ENCODE data around the gene AKT1. TPM values are rescaled to one million over a fixed set of nuclear protein-coding genes. Genes with fewer than 3 reads are reported as not detected.
A peak's percentile ranks its signal among the peaks of the same experiment; 100 is the strongest.
"Not testable (repeated sequence)": the region's sequence is repeated elsewhere in the genome, so short reads cannot be mapped to it uniquely, and the experiment has no call there.

Gene AKT1
- total RNA-seq = 142 TPM
- long read RNA-seq, transcript AKT1-201 (15 exons, 2,866 nt) = minor isoform, 21 of 856 reads
- long read RNA-seq, transcript AKT1-220 (15 exons, 2,742 nt) = minor isoform, 58 of 856 reads
- long read RNA-seq, transcript AKT1-205 (6 exons, 2,830 nt) = minor isoform, 6 of 856 reads
- long read RNA-seq, transcript AKT1-203 (14 exons, 2,710 nt) = major isoform, 640 of 856 reads
- long read RNA-seq, partial matches to known transcripts = 36 of 856 reads
- long read RNA-seq, other reads (novel, unspliced or antisense) = 86 of 856 reads

DNA sequence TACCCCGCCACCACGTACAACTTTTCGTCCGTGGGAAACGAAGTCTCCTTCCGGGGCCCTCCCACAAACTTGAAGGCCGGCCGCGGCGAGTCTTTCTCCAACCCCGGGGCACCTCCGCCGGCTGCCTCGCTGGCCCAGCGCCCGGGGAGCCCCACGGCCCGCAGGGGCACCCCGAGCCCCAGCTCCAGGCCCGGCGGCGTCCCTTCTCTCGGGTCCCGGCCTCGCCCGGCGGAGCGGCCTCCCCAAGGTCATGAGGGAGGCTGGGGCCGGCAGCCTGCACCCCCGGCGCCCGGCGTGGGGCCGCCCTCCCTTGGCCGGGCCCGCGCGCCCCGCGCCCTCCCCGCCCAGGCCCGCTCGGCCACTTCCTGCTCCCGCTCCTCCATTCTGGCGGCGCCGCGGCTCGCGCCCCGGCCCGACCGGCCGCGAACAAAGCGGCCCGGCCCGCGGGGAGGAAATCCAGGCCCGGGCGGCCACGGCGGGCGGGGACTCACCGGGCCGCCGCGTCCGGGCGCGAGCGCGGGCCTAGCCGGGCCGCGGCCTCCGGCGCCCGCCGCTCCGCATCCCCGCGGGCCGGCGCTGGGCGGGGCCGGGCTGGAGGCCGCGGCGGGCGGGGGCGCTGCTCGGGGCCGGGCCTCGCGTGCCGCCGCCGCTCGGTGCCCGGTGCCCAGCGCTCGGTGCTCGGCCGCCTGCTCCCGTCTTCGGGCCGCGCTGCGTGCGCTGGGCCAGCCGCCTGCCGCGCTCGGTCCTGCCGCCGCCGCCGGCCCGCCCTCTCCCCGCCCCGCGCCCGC, at the start of gene AKT1:
TSS of gene AKT1 (minus strand) at position 756 of the 788 bp plus-strand sequence. CDS start 3,105 bp downstream, outside the sequence.
- DNase-seq (peak; percentile 65), ATAC-seq (no peak)
- intact Hi-C loops (cut with micrococcal nuclease) = no loop called here

- ATAC-seq = no peak
- intact Hi-C loops (cut with micrococcal nuclease) = no loop called here
- DNase-seq = no peak
These were observed 49.6 kb upstream of the AKT1 start for GRCh38 chr14:104845033-104845666.

GRCh38 chr14:104844306-104845032, 48.9 kb upstream of the AKT1 start:
- DNase-seq (no peak), ATAC-seq (peak; percentile 29)
- intact Hi-C loops (cut with micrococcal nuclease) = no loop called here

- ATAC-seq (peak; percentile 62), DNase-seq (no peak)
- intact Hi-C loops (cut with micrococcal nuclease) = no loop called here
These were observed 48.1 kb upstream of the AKT1 start for GRCh38 chr14:104843442-104844305.

GRCh38 chr14:104843006-104843405, 47.5 kb upstream of the AKT1 start:
- DNase-seq = no peak
- intact Hi-C loops (cut with micrococcal nuclease) = no loop called here

DNA sequence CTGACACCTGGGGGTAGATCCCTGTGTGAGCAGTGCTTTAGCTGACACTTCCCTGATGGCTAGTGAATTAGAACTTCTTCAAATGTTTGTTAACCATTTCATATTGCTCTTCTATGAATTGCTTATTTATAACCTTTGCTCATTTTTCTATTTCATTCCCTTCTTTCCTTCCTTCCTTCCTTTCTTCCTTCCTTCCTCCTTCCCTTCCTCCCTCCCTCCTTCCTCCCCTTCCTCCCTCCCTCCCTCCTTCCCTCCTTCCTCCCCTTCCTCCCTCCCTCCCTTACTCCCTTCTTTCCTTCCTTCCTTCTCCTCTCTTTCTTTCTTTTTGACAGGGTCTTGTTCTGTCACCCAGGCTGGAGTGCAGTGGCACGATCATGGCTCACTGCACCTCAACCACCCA, 46.2 kb upstream of the AKT1 start:
- intact Hi-C loops (cut with micrococcal nuclease) = no loop called here
- DNase-seq (no peak), ATAC-seq (no peak)

More at GRCh38 chr14:104843006-104843405, 47.5 kb upstream of the AKT1 start:
- no peak for ATAC-seq

GRCh38 chr14:104836171-104836935, 40.8 kb upstream of the AKT1 start:
- ATAC-seq; DNase-seq; intact Hi-C loops (cut with micrococcal nuclease): not testable (repeated sequence)

DNA sequence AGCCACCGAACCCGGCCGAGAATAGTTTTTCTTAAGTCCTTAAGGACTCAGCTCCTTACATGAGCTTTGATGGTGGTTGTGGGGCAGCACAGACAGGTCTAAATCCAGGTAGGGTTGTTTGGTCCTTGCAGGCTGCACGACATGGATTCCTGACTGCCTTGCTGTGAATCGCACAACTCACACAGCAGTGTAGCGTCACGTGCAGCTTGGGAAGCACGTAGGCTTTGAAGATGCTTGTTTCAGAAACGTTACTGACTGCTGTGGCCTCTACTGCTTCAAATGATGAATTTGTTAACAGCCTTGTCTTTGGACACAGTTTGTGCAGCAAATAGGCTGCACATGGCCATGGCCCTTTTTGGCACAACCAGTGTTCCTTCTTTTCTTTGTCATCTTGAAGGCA, 35.2 kb upstream of the AKT1 start:
- DNase-seq (no peak), ATAC-seq (no peak)
- intact Hi-C loops (cut with micrococcal nuclease) = no loop called here

DNA sequence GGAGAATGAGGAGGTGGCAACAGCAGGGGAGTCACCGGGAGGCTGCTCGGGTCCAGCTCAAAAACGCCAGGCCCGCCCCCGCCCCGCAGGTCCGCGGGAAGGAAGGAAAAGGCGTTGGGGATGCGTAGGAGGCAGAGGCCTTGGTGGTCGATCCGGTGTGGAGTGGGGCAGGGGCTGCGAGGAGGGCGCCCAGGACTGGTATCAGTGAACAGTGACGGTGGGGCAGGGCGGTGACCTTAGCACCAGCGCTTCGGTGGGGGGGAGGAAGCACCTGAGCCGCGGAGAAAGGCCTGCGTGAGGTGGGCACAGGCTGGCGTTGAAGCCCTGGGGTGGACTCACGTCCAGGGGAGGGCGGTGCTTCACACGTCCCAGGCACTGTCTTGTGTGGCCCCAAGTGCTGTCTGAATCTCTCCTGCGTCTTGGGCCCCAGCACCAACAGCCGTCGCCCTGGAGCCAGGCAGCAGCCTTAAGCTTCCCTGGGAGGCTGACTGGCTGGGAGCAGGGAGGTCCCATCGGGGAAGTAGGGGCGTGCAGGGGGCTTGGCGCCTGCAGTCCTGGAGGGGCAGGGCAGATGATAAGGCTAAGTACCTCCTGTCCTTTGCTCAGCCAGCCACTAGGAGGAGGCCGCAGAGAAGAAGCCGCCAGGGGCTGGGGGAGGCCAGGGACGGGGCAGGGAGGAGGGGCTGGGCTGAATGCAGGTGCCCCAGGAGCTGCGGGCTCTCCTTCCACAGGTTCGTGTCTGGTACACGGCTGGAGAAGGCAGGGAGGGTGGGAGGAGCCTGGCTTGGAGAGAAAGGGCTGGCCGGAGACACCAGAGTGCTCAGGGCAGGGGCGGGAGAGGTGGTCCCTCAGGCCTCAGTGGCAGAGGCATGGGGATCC, 31.9 kb upstream of the AKT1 start:
- peak; percentile 40 for ATAC-seq
- intact Hi-C loops (cut with micrococcal nuclease) = loop anchor here (10.0 kb wide), 1 partner anchor 63 kb away; no protein-coding TSS in a partner anchor
- peak; percentile 51 for DNase-seq

DNA sequence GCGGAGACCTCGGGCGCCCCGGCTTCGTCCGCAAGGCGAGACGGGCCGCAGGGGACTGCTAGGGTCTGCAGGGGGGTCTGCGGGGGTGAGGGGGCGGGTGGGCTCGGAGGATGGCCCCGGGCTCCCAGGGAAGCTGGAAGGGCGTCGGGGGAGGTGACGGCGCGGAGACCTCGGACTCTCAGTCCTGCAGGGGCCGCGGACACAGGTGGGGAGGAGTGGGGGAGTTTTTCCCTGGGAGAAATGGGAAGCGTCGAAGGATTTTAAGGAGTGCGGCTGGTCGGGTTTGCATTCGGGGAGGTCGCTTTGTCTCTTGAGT, 31.3 kb upstream of the AKT1 start:
- intact Hi-C loops (cut with micrococcal nuclease) = loop anchor here (10.0 kb wide), 1 partner anchor 62 kb away; no protein-coding TSS in a partner anchor
- ATAC-seq (no peak), DNase-seq (no peak)

- ATAC-seq (peak; percentile 92), DNase-seq (peak; percentile 96)
- intact Hi-C loops (cut with micrococcal nuclease) = loop anchor here (10.0 kb wide), 1 partner anchor 62 kb away; no protein-coding TSS in a partner anchor
These were observed 30.8 kb upstream of the AKT1 start for GRCh38 chr14:104826189-104826860.

- ATAC-seq = no peak
- intact Hi-C loops (cut with micrococcal nuclease) = loop anchor here (10.0 kb wide), 1 partner anchor 60 kb away; no protein-coding TSS in a partner anchor
These were observed 28.9 kb upstream of the AKT1 start for GRCh38 chr14:104824353-104824997.

DNA sequence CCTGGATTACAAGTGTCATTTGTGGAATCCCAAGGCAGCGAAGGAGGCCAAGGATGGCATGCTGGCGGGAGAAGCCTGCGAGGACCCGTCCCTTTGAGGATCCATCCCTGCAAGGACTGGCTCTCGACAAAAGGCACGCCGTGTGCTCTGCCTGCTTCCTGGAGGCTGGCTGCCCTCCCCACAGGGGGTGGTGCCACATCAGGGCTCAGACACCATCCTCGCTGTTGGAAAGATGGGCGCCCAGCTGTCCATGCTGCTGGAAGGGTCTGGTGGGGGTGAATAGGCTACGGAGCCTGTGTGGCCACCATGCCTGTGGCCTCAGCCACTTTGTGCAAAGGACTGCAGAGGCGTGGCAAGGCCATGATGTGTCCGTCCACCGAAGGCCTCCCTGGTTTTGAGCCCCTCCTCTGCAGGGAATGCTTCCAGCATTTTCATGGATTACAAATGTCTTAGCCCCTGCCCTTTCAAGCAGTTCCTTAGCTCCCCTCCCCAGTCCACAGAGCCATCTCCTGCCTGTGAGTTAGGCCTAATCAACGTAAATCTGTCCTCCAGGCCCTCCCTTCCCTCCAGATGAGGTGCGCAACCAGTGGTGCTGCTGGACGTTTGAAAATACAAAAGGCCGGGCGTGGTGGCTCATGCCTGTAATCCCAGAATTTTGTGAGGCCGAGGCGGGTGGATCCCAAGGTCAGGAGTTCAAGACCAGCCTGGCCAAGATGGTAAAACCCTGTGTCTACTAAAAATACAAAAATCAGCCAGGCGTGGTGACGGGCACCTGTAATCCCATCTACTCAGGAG, 27.5 kb upstream of the AKT1 start:
- no peak for DNase-seq
- intact Hi-C loops (cut with micrococcal nuclease) = loop anchor here (10.0 kb wide), 1 partner anchor 58 kb away; no protein-coding TSS in a partner anchor
- no peak for ATAC-seq

More at GRCh38 chr14:104824353-104824997, 28.9 kb upstream of the AKT1 start:
- no peak for DNase-seq

GRCh38 chr14:104821971-104822608, 26.5 kb upstream of the AKT1 start:
- ATAC-seq = no peak
- intact Hi-C loops (cut with micrococcal nuclease) = loop anchor here (10.0 kb wide), 1 partner anchor 57 kb away; no protein-coding TSS in a partner anchor

More at GRCh38 chr14:104821971-104822608, 26.5 kb upstream of the AKT1 start:
- DNase-seq = no peak
